OCI-LY3 (cell line): ENCODE results near the gene CDH8.

Source experiments
- EZH2phosphoT487 ChIP-seq: fragments of 200-600 bp; shearing (Covaris generic); IDR thresholded peaks from 2 replicates; pipeline ENCODE4 v1.6.1; 2018; ENCODE audit warnings: antibody characterized with exemption, mixed run types, low read depth
- TF ChIP-seq, protein P1 (sequence below): fragments of 200-600, 300-600 bp; sonication (generic); IDR thresholded peaks from 2 replicates; pipeline ENCODE4 v1.5.1; 2014; ENCODE audit warnings: antibody characterized with exemption, low read length, low read depth

DNA sequence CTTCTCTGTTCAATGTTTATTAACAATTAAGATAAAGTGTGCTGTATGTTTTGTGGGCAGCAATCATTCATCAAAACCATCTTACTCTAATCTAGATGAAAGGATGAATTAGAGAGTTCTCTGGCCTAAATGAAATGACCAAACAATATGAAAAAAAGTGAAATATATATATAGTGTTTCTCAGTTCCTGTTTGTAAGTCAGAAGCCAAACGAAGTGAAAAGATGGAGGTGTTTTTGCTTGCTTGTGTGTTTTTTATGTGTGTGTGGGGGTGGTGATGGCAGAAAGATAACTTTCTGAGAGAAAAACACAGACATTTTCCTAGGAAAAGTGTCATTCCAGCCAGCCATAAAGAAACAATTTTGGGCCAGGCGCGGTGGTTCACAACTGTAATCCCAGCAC, 138.6 kb downstream of the CDH8 start:
- TF ChIP-seq, protein P1, sequence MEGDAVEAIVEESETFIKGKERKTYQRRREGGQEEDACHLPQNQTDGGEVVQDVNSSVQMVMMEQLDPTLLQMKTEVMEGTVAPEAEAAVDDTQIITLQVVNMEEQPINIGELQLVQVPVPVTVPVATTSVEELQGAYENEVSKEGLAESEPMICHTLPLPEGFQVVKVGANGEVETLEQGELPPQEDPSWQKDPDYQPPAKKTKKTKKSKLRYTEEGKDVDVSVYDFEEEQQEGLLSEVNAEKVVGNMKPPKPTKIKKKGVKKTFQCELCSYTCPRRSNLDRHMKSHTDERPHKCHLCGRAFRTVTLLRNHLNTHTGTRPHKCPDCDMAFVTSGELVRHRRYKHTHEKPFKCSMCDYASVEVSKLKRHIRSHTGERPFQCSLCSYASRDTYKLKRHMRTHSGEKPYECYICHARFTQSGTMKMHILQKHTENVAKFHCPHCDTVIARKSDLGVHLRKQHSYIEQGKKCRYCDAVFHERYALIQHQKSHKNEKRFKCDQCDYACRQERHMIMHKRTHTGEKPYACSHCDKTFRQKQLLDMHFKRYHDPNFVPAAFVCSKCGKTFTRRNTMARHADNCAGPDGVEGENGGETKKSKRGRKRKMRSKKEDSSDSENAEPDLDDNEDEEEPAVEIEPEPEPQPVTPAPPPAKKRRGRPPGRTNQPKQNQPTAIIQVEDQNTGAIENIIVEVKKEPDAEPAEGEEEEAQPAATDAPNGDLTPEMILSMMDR: no peak
- TF ChIP-seq EZH2phosphoT487: no peak
